Activated naive CD4-positive, alpha-beta T cell treated with anti-CD3 and anti-CD28 coated beads, Interleukin-2, amount 50 U/mL, for 72 hours (primary cell): ENCODE data around the gene TMC6. TPM values are rescaled to one million over a fixed set of nuclear protein-coding genes. Genes with fewer than 3 reads are reported as not detected.

Experiments used
- ATAC-seq, 2 donors: fragments of 150-1000 bp; cut with Tn5 transposase; 2 replicates each; pipeline ENCODE4 v1.10.0; 2021; ENCODE audit warnings: mild to moderate bottlenecking in 2 of 2, moderate library complexity in 2 of 2
- DNase-seq, 2 donors: peaks; one replicate each; pipeline ENCODE4 v3.0.0; 2021 to 2022; ENCODE audit warnings: low spot score in 2 of 2
- H3K27ac Mint-ChIP-seq, 2 donors: one replicate each; pipeline ENCODE4 v1.8.0; 2022; ENCODE audit warnings: mild to moderate bottlenecking in 2 of 2, mixed read lengths in 2 of 2
- H3K36me3 Mint-ChIP-seq, 2 donors: one replicate each; pipeline ENCODE4 v1.8.0; 2022; ENCODE audit warnings: mixed read lengths in 2 of 2
- H3K9me3 Mint-ChIP-seq, 2 donors: one replicate each; pipeline ENCODE4 v1.8.0; 2022; ENCODE audit warnings: mixed read lengths in 2 of 2
- total RNA-seq, 2 donors: library from RNA; stranded (reverse); gene quantifications; one replicate each; pipeline ENCODE4 v1.2.3, GENCODE V29; 2022

The TMC6 gene
- total RNA-seq, 2 donors from 2014 or later: 165 to 233 TPM

- Mint-ChIP-seq H3K36me3 (no peaks in the 10 kb centered on the region), H3K27ac (no peak overlapping the region), H3K9me3 (no peaks in the 10 kb centered on the region)
- no peak for DNase-seq
- ATAC-seq: no peak
Measured at GRCh38 chr17:78164748-78165607, 36.4 kb upstream of the TMC6 start.

- Mint-ChIP-seq H3K36me3 (no peaks in the 10 kb centered on the region), H3K27ac (no peak overlapping the region), H3K9me3 (no peaks in the 10 kb centered on the region)
- ATAC-seq: no peak
- DNase-seq: no peak
Measured at GRCh38 chr17:78163881-78164747, 35.6 kb upstream of the TMC6 start.

- peak; percentile 73 to 93 for ATAC-seq
- Mint-ChIP-seq H3K36me3 (no peaks in the 10 kb centered on the region), H3K9me3 (no peaks in the 10 kb centered on the region), H3K27ac (peak overlapping the region in 1 of 2 donors; percentile 94)
- DNase-seq: no peak
Measured at GRCh38 chr17:78159575-78160158, 31.1 kb upstream of the TMC6 start.

- ATAC-seq: peak in 1 of 2 donors; percentile 71
- Mint-ChIP-seq H3K9me3 (no peaks in the 10 kb centered on the region), H3K36me3 (no peaks in the 10 kb centered on the region), H3K27ac (peak overlapping the region in 1 of 2 donors; percentile 30)
- DNase-seq: no peak
Measured at GRCh38 chr17:78154903-78155811, 26.6 kb upstream of the TMC6 start.

- no peak overlapping the region for H3K27ac Mint-ChIP-seq
- ATAC-seq (no peak), DNase-seq (no peak)
- H3K36me3 Mint-ChIP-seq: no peaks in the 10 kb centered on the region
- H3K9me3 Mint-ChIP-seq: no peaks in the 10 kb centered on the region
Measured at GRCh38 chr17:78151514-78152008, 23.0 kb upstream of the TMC6 start.

- H3K9me3 Mint-ChIP-seq: no peaks in the 10 kb centered on the region
Measured at GRCh38 chr17:78148286-78149016, 19.9 kb upstream of the TMC6 start.

GRCh38 chr17:78147315-78147998 is 18.9 kb upstream of the TMC6 start:
- DNase-seq (no peak), ATAC-seq (peak; percentile 34 to 63)
- H3K9me3 Mint-ChIP-seq: no peaks in the 10 kb centered on the region
- no peaks in the 10 kb centered on the region for H3K36me3 Mint-ChIP-seq
- peak overlapping the region; percentile 60 to 65 for H3K27ac Mint-ChIP-seq

More at GRCh38 chr17:78148286-78149016, 19.9 kb upstream of the TMC6 start:
- no peak for ATAC-seq
- peak overlapping the region; percentile 45 to 62 for H3K27ac Mint-ChIP-seq
- no peak for DNase-seq
- H3K36me3 Mint-ChIP-seq: no peaks in the 10 kb centered on the region

GRCh38 chr17:78146881-78147280 is 18.3 kb upstream of the TMC6 start:
- Mint-ChIP-seq H3K9me3 (no peaks in the 10 kb centered on the region), H3K27ac (peak overlapping the region; percentile 60 to 65), H3K36me3 (no peaks in the 10 kb centered on the region)
- DNase-seq (no peak), ATAC-seq (no peak)

- no peaks in the 10 kb centered on the region for H3K36me3 Mint-ChIP-seq
- H3K9me3 Mint-ChIP-seq: no peaks in the 10 kb centered on the region
- ATAC-seq (no peak), DNase-seq (no peak)
- H3K27ac Mint-ChIP-seq: peak overlapping the region in 1 of 2 donors; percentile 60
Measured at GRCh38 chr17:78146471-78146869, 17.9 kb upstream of the TMC6 start.

- ATAC-seq (no peak), DNase-seq (no peak)
- Mint-ChIP-seq H3K27ac (peak overlapping the region in 1 of 2 donors; percentile 76), H3K36me3 (peaks cover 0 to 4% of the 10 kb centered on the region in 2 donors), H3K9me3 (no peaks in the 10 kb centered on the region)
Measured at GRCh38 chr17:78144736-78145641, 16.4 kb upstream of the TMC6 start.

- DNase-seq (no peak), ATAC-seq (no peak)
- peak overlapping the region; percentile 76 to 77 for H3K27ac Mint-ChIP-seq
- peaks cover 0 to 6% of the 10 kb centered on the region in 2 donors for H3K36me3 Mint-ChIP-seq
- H3K9me3 Mint-ChIP-seq: no peaks in the 10 kb centered on the region
Measured at GRCh38 chr17:78144147-78144719, 15.7 kb upstream of the TMC6 start.

GRCh38 chr17:78143214-78144146 is 14.9 kb upstream of the TMC6 start:
- no peaks in the 10 kb centered on the region for H3K9me3 Mint-ChIP-seq

More at GRCh38 chr17:78143214-78144146, 14.9 kb upstream of the TMC6 start:
- Mint-ChIP-seq H3K36me3 (peaks cover 0 to 6% of the 10 kb centered on the region in 2 donors), H3K27ac (peak overlapping the region; percentile 76 to 77)
- ATAC-seq: no peak
- DNase-seq: no peak
